NCI-H1092 treated with DMSO at 0.1 percent for 48 hours (cell line): ENCODE results near the gene RAD23B.
"Not testable (repeated sequence)": the region's sequence is repeated elsewhere in the genome, so short reads cannot be mapped to it uniquely, and the experiment has no call there.

ENCODE experiments used
- DNase-seq: peaks from one replicate; lab custom pipeline; 2025; lab: John Stamatoyannopoulos, UW

The RAD23B gene

GRCh38 chr9:107282759-107283622, at the start of gene RAD23B:
Gene RAD23B (plus strand): TSS chr9:107283279. CDS start chr9:107283630, 351 bp downstream.
- DNase-seq = peak; percentile 98

GRCh38 chr9:107235765-107236442, 47.2 kb upstream of the RAD23B start:
- no peak for DNase-seq

GRCh38 chr9:107237873-107238272, 45.2 kb upstream of the RAD23B start:
- no peak for DNase-seq

- DNase-seq = no peak
These were observed 43.6 kb upstream of the RAD23B start for GRCh38 chr9:107239474-107239873.

- DNase-seq = no peak
These were observed 42.8 kb upstream of the RAD23B start for GRCh38 chr9:107240260-107240659.

- DNase-seq = no peak
These were observed 40.7 kb upstream of the RAD23B start for GRCh38 chr9:107242073-107243030.

- no peak for DNase-seq
These were observed 39.3 kb upstream of the RAD23B start for GRCh38 chr9:107243742-107244141.

- no peak for DNase-seq
These were observed 36.5 kb upstream of the RAD23B start for GRCh38 chr9:107246259-107247254.

GRCh38 chr9:107248714-107249113, 34.4 kb upstream of the RAD23B start:
- DNase-seq = no peak

GRCh38 chr9:107249131-107249533, 33.9 kb upstream of the RAD23B start:
- no peak for DNase-seq

- no peak for DNase-seq
These were observed 33.3 kb upstream of the RAD23B start for GRCh38 chr9:107249665-107250285.

- DNase-seq = no peak
These were observed 31.2 kb upstream of the RAD23B start for GRCh38 chr9:107251756-107252322.

GRCh38 chr9:107258919-107259318, 24.2 kb upstream of the RAD23B start:
- DNase-seq = no peak

GRCh38 chr9:107259751-107260313, 23.2 kb upstream of the RAD23B start:
- DNase-seq = not testable (repeated sequence)

- DNase-seq = no peak
These were observed 22.5 kb upstream of the RAD23B start for GRCh38 chr9:107260437-107261081.

GRCh38 chr9:107261106-107261505, 22.0 kb upstream of the RAD23B start:
- DNase-seq = no peak

- DNase-seq = no peak
These were observed 19.8 kb upstream of the RAD23B start for GRCh38 chr9:107263289-107263688.

GRCh38 chr9:107266624-107267368, 16.3 kb upstream of the RAD23B start:
- DNase-seq = no peak
